Measurements from ENCODE around the gene GAD1.

DNA sequence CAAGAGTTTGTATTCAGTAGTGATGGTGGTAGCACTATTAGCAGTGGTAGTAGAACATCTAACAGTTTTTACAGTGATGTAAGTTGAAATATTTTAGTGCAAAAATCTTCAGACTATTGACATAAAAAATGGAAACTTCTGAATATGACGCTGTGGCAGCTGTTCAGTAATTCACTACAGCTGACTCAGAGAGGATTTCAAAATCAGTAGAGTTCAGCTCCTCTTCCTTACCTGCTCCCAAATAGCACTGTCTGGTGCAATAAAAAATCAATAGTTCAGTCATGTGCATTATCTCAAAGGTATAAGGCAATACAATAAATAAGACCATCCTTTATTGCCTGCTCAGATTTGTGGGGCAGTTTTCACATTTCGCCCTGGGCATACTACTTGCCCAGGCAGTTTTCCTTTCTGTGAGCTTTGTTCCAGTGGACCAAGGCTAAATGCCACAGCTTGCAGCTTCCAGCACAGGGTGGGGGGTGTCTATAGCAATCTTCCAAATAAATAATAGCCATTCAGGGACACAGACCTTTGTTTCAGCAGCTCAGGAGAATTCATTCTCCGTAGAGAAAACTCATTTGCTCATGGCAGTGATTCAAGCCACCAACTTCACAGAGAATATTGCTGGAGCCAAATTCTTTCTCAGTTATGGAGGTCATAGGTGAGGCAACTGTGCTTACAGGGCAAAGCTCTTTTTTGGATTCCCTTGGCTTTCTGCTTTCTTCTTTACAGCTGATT is 78.5 kb downstream of the GAD1 start:
- TF ChIP-seq POLR2A (IDR thresholded peaks at IDR 0.05; ENCODE audit: control extremely low read depth in 1 of 2, low read depth in 2 of 2, low read length in 2 of 2) (no peak), JUND (IDR thresholded peaks at IDR 0.05; ENCODE audit: low read length) (no peak), JUN (IDR thresholded peaks at IDR 0.05; ENCODE audit: low read depth, low read length) (no peak), EZH2 (IDR thresholded peaks at IDR 0.05; ENCODE audit: low read depth, low read length, severe bottlenecking) (no peak), EGR1 (IDR thresholded peaks at IDR 0.05; ENCODE audit: borderline replicate concordance, low read depth, low read length) (no peak)
- TF ChIP-seq, protein P1, sequence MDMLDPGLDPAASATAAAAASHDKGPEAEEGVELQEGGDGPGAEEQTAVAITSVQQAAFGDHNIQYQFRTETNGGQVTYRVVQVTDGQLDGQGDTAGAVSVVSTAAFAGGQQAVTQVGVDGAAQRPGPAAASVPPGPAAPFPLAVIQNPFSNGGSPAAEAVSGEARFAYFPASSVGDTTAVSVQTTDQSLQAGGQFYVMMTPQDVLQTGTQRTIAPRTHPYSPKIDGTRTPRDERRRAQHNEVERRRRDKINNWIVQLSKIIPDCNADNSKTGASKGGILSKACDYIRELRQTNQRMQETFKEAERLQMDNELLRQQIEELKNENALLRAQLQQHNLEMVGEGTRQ (IDR thresholded peaks at IDR 0.05; ENCODE audit: low read length): no peak
